Kidney (tissue), 14 donors: ENCODE data around the gene GRIFIN. TPM values are rescaled to one million over a fixed set of nuclear protein-coding genes. Genes with fewer than 3 reads are reported as not detected.

Experiments used
- DNase-seq, 5 donors: peaks; one replicate each; pipeline ENCODE4 v3.0.0-alpha.2; 2013 to 2020
- FAIRE-seq: peaks from 2 replicates; lab custom pipeline; 2012; peaks lifted over from hg19 to GRCh38; lab: Jason Lieb, UNC
- H3K27ac ChIP-seq, 2 donors: one replicate each; pipeline ENCODE4 v1.7.0; 2013; ENCODE audit warnings: low read depth in 2 of 2, low read length in 2 of 2, inconsistent platforms in 1 of 2
- H3K27me3 ChIP-seq: one replicate; pipeline ENCODE4 v1.7.1; 2013; ENCODE audit warnings: low read length, inconsistent platforms; ENCODE audit not compliant: control insufficient read depth, insufficient read depth
- H3K36me3 ChIP-seq, 3 donors: one replicate each; pipeline versions ENCODE4 v1.7.0 to v1.7.1; 2013; ENCODE audit warnings: low read length in 3 of 3, control low read depth in 1 of 3, inconsistent platforms in 1 of 3; ENCODE audit not compliant: insufficient read depth in 3 of 3, control insufficient read depth in 2 of 3
- H3K4me1 ChIP-seq, 3 donors: one replicate each; pipeline versions ENCODE4 v1.7.0 to v1.7.1; 2013; ENCODE audit warnings: low read length in 3 of 3, inconsistent platforms in 1 of 3, low read depth in 1 of 3; ENCODE audit not compliant: control insufficient read depth in 2 of 3, insufficient read depth in 2 of 3
- H3K4me3 ChIP-seq, 3 donors: one replicate each; pipeline versions ENCODE4 v1.7.0 to v1.8.1; 2013; ENCODE audit warnings: low read length in 3 of 3, control low read depth in 1 of 3, inconsistent platforms in 1 of 3
- H3K9ac ChIP-seq, 3 donors: one replicate each; pipeline versions ENCODE4 v1.7.0 to v1.7.1; 2013; ENCODE audit warnings: low read length in 3 of 3, control low read depth in 1 of 3, inconsistent platforms in 1 of 3
- H3K9me3 ChIP-seq, 3 donors: one replicate each; pipeline versions ENCODE4 v1.7.0 to v1.7.1; 2013; ENCODE audit warnings: low read length in 3 of 3, control low read depth in 1 of 3, inconsistent platforms in 1 of 3; ENCODE audit not compliant: control insufficient read depth in 2 of 3, insufficient read depth in 1 of 3
- CTCF ChIP-seq: IDR thresholded peaks from 3 replicates; pipeline ENCODE4 v1.5.1; 2012; ENCODE audit warnings: mild to moderate bottlenecking, moderate library complexity, borderline replicate concordance; ENCODE audit not compliant: insufficient read depth; ENCODE audit errors: extremely low read depth
- intact Hi-C: fragments of 100-400 bp; cut with DNase I; formaldehyde crosslinking; loops from one replicate; pipeline ENCODE4 v1.11.1; 2022
- polyA plus RNA-seq: library from polyadenylated mRNA; stranded (reverse); fragments of 350-450 nt; fragmentation: Illumina TruSeq; extraction: RNeasy Lipid Tissue Mini Kit (QIAGEN cat#74804); gene quantifications from one replicate; pipeline ENCODE4 v1.2.3, GENCODE V29; 2014; ENCODE audit warnings: low read depth, low replicate concordance; ENCODE audit not compliant: insufficient read depth
- total RNA-seq: library from RNA; stranded (reverse); fragmentation: NEBNext Ultra II Directional; extraction: Animal tissue kit (Norgen Biotek cat#: 25700); gene quantifications from one replicate; pipeline ENCODE4 v1.2.1, GENCODE V29; 2021
- donor health status: control.
- donor health status: control.
- donor health status: control.
- donor health status: control.
- donor health status: control.
- donor health status: DM: yes; HTN: yes; CAD: no.
- donor health status: Normal renal cell carcinoma (clear cell type).

GRIFIN gene
- total and polyA plus RNA-seq, 2 donors from 2014 or later = not detected

GRCh38 chr7:2431260-2431867, 44.8 kb downstream of the GRIFIN start:
- Histone ChIP-seq H3K36me3 (peaks cover 0 to 9% (median 4%) of the 10 kb centered on the region in 3 donors), H3K9ac (no peak overlapping the region), H3K27me3 (no peaks in the 10 kb centered on the region), H3K4me1 (peaks cover 0 to 3% (median 0%) of the 10 kb centered on the region in 3 donors), H3K27ac (no peak overlapping the region), H3K4me3 (no peak overlapping the region), H3K9me3 (peaks cover 0 to 3% (median 0%) of the 10 kb centered on the region in 3 donors)
- FAIRE-seq = no peak
- intact Hi-C loops = no loop called here
- no peak for TF ChIP-seq CTCF
- DNase-seq = no peak

GRCh38 chr7:2425749-2426148, 50.4 kb downstream of the GRIFIN start:
- no peak for TF ChIP-seq CTCF
- DNase-seq (no peak), FAIRE-seq (no peak)
- no peaks in the 10 kb centered on the region for H3K4me1 ChIP-seq
- no peaks in the 10 kb centered on the region for H3K27me3 ChIP-seq
- no peak overlapping the region for H3K4me3 ChIP-seq
- intact Hi-C loops = no loop called here
- H3K27ac ChIP-seq = no peak overlapping the region
- no peak overlapping the region for H3K9ac ChIP-seq
- H3K36me3 ChIP-seq = no peaks in the 10 kb centered on the region
- H3K9me3 ChIP-seq = peaks cover 0 to under 1% (median 0%) of the 10 kb centered on the region in 3 donors

Other genes with a start within 250 kb of the GRIFIN start
- 45.2 TPM for gene MAD1L1, start 243.5 kb downstream of the GRIFIN start, total RNA-seq
- gene MAD1L1, start 243.5 kb downstream of the GRIFIN start, polyA plus RNA-seq = 33.2 TPM
- gene MRM2, start 234.2 kb downstream of the GRIFIN start, total RNA-seq = 25.6 TPM
- 25.6 TPM for gene MRM2, start 234.2 kb downstream of the GRIFIN start, polyA plus RNA-seq
- gene NUDT1, start 234.2 kb downstream of the GRIFIN start, total RNA-seq = 9.3 TPM
- 12.1 TPM for gene NUDT1, start 234.2 kb downstream of the GRIFIN start, polyA plus RNA-seq
- gene SNX8, start 162.0 kb downstream of the GRIFIN start, total RNA-seq = 38.6 TPM
- 28.7 TPM for gene SNX8, start 162.0 kb downstream of the GRIFIN start, polyA plus RNA-seq
- gene EIF3B, start 121.6 kb downstream of the GRIFIN start, total RNA-seq = 107 TPM
- 65.5 TPM for gene EIF3B, start 121.6 kb downstream of the GRIFIN start, polyA plus RNA-seq
- 25.6 TPM for gene CHST12, start 72.8 kb downstream of the GRIFIN start, total RNA-seq
- gene CHST12, start 72.8 kb downstream of the GRIFIN start, polyA plus RNA-seq = 16.3 TPM
- 18.4 TPM for gene LFNG, start 43.4 kb upstream of the GRIFIN start, total RNA-seq
- gene LFNG, start 43.4 kb upstream of the GRIFIN start, polyA plus RNA-seq = 5.0 TPM
- 23.7 TPM for gene BRAT1, start 79.1 kb upstream of the GRIFIN start, total RNA-seq
- 18.7 TPM for gene BRAT1, start 79.1 kb upstream of the GRIFIN start, polyA plus RNA-seq
- 27.8 TPM for gene IQCE, start 82.6 kb upstream of the GRIFIN start, total RNA-seq
- 6.1 TPM for gene IQCE, start 82.6 kb upstream of the GRIFIN start, polyA plus RNA-seq
- gene TTYH3, start 155.6 kb upstream of the GRIFIN start, total RNA-seq = 55.0 TPM
- 22.5 TPM for gene TTYH3, start 155.6 kb upstream of the GRIFIN start, polyA plus RNA-seq
- 0.16 TPM for gene AMZ1, start 211.8 kb upstream of the GRIFIN start, total RNA-seq
- not detected for gene AMZ1, start 211.8 kb upstream of the GRIFIN start, polyA plus RNA-seq